Measurements from ENCODE around the gene RCOR3.
"Not testable (repeated sequence)": the region's sequence is repeated elsewhere in the genome, so short reads cannot be mapped to it uniquely, and the experiment has no call there.

Gene RCOR3

GRCh38 chr1:211260141-211261107 is 1.3 kb downstream of the RCOR3 start:
- peak; percentile 35 to 39 for DNase-seq

DNA sequence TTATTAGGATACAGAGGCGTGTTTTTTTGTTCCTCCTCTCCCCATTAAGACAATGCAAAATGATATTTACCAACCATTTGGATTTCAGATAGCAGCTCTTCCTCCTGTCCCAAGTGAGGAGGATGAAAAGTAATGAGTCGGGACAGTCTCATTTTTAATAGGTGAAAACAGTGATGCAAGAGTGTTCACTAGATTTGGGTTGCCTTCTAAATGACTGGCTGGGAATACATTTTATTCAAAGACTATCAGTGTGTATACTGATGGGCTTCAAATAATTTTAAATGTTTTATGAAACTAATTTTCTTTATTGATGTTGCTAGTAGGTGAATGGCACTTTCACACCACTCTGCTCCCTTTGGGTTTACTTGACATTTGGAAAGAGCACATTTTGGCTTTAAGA is 2.1 kb downstream of the RCOR3 start:
- no peak for DNase-seq

GRCh38 chr1:211263022-211263421 is 3.9 kb downstream of the RCOR3 start:
- DNase-seq = not testable (repeated sequence)

DNA sequence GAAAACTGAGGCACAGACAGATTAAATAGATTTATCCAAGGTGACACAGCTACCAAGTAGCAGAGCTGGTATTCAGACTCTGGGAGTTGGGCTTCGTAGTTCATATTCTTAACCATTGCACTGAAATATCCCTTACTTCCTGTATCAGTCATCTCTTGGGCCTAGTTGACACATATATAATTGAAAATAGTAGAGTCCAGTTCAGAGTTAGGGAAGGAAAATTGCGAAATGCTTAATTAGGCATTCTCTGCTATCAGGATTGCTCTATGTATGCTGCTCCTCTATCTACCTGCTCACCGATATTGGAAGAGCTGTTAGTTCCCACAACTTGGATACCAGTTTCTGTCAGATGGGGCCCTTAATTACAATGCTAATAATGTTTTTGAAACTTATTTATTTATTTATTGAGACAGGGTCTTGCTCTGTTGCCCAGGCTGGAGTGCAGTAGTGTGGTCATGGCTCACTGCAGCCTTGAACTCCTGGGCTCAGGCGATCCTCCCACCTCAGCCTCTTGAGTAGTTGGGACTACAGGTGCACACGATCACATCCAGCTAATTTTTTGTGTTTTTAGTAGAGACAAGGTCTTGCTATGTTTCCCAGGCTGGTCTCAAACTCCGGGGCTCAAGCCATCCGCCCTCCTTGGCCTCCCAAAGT is 8.2 kb downstream of the RCOR3 start:
- DNase-seq = no peak

DNA sequence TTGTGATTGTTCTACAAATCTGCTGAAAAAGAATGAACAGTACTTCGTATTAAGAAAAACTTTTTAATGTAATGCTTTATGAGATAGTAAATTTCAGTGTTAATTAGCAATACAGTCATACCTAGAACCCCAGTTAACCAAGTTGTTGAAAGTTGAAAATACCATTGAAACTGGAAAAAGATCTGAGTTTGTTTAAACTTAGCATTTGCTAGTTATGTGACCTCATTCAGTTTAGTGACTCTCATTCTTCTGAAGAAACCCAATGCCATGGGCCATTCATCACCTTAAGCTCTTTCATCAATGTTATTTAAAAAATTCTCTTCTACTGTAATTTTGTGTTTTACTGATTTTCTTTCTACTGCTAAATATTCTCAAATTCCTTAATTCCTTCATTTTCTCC is 20.2 kb downstream of the RCOR3 start:
- no peak for DNase-seq

GRCh38 chr1:211280910-211281309 is 21.7 kb downstream of the RCOR3 start:
- DNase-seq = no peak

- no peak for DNase-seq
Observed at GRCh38 chr1:211281320-211282022, 22.3 kb downstream of the RCOR3 start.

DNA sequence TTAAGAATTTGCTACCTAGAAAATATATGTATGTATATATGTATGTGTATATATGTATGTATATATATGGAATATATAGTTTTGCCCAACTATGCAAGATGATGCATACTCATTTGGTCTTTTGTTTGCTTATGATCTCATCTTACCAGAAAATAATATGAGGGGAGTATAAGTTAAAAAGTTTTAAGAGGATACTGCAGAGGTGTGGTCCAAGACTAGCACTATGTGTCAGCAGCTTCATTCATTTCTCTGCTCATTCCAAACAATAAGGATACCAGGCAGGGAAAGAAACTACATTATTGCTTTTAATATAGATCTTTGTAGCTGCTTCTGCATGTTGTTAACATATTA is 22.8 kb downstream of the RCOR3 start:
- DNase-seq = no peak

DNA sequence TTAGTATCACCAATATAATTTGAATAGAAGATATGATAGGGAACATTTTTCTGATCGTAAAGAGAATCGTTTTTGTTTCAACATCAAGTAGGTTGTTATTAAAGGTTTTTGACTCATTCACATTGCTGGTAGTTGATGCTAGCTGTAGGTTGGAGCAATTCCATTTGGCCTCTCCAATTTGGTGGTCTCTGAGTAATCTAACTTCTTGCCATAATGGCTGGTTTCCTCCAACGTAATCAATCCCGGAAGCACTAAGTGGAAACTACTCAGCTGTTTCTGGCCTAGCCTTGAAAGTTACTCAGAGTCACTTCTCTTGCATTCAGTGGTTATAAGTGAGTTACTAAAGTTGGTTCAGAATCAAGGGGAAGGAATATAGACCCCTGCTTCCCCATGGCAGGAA is 26.0 kb downstream of the RCOR3 start:
- DNase-seq = no peak

- no peak for DNase-seq
Observed at GRCh38 chr1:211287218-211287617, 28.1 kb downstream of the RCOR3 start.

DNA sequence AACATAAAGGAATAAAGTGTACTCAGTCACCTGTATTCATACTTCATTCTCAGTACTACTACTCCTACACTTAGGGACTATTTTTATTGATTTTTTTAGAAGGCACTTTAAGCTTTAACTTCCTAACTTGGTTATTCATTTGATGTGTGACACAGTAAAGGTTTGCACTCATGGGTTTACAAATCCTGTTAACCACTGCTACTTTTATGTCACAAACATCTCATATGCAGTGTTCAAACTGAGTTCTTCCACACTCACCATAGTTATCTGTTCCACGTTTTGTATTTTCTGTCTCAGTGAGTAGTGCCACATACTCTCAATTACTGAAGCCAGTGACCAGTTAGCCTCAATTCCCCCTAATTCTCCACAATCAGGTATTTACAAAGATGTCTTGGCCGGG is 33.2 kb downstream of the RCOR3 start:
- DNase-seq = no peak

GRCh38 chr1:211296396-211296795 is 37.2 kb downstream of the RCOR3 start:
- DNase-seq = no peak

GRCh38 chr1:211305044-211305443 is 45.9 kb downstream of the RCOR3 start:
- DNase-seq = no peak

DNA sequence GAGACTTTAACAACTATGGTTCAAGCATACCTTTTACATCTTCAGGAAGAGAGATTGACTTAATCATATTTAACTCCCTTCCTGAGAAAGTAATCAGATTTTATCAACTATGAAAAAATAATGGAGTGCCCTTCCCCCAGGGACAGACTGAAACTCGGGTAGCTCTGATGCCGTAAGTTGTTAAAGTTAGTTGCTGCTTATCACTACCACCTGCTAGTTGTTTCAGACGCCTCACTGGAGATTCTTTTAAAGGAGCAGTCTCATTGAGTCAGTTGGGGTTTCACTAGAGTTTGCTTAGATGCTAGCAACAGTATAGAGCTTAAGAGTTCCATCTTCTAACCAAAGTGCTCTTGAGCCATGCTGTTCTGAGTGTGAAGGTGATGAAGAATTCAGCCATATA is 50.5 kb downstream of the RCOR3 start:
- DNase-seq = no peak

- no peak for DNase-seq
Observed at GRCh38 chr1:211313392-211313791, 54.2 kb downstream of the RCOR3 start.

DNA sequence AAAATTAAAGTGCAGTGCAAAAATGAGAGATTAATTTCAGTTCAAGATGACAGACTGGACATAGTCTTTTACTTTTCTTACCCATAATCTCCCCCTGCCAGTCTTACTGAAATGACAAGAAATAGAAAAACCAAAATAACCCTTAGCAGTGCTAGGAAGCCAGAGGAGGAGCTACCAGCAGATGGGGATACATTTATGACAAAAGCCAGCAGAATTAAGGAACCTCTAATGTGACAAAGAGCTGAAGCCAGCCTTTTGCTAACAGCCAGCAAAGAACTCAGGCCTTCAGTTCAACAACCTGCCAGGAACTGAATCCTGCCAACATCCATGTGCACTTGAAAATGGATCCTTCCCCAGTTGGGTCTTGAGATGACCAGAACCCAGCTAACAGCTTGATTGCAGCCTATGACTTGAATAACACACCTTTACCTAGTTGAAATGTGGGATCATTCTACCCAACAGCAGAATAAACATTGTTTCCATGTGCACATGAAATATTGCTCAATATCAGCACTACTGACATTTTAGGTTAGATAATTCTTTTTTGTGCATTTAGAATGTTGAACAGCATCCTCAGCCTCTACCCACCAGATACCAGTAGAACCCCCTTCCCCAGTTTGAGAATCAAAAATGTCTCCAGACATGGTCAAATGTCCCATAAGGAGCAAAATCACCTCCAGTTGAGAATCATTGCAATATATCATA is 59.6 kb downstream of the RCOR3 start:
- DNase-seq = no peak

GRCh38 chr1:211319892-211320291 is 60.7 kb downstream of the RCOR3 start:
- DNase-seq = no peak

GRCh38 chr1:211320980-211321379 is 61.8 kb downstream of the RCOR3 start:
- no peak for DNase-seq

DNA sequence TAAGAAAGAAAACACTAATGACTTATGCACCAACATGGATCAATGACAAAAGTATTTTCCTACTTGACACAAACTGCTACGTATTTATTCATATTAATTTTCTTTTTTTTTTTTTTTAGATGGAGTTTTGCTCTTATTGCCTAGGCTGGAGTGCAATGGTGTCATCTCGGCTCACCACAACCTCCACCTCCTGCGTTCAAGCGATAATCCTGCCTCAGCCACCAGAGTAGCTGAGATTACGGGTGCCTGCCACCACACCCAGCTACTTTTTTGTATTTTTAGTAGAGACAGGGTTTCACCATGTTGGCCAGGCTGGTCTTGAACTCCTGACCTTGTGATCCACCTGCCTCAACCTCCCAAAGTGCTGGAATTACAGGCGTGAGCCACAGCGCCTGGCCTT is 62.5 kb downstream of the RCOR3 start:
- not testable (repeated sequence) for DNase-seq

GRCh38 chr1:211323156-211324063 is 64.2 kb downstream of the RCOR3 start:
- peak; percentile 63 to 64 for DNase-seq

GRCh38 chr1:211324992-211325775 is 66.0 kb downstream of the RCOR3 start:
- no peak for DNase-seq

Measured in activated CD4-positive, alpha-beta T cell treated with anti-CD3 and anti-CD28 coated beads, Interleukin-2, amount 50 U/mL, for 4 hours (primary cell).